ENCODE data around the gene TGIF1. TPM values are rescaled to one million over a fixed set of nuclear protein-coding genes. Genes with fewer than 3 reads are reported as not detected.
A peak's percentile ranks its signal among the peaks of the same experiment; 100 is the strongest.

The TGIF1 gene
- total RNA-seq, 1 experiment from 2014 or later: 103 TPM

DNA sequence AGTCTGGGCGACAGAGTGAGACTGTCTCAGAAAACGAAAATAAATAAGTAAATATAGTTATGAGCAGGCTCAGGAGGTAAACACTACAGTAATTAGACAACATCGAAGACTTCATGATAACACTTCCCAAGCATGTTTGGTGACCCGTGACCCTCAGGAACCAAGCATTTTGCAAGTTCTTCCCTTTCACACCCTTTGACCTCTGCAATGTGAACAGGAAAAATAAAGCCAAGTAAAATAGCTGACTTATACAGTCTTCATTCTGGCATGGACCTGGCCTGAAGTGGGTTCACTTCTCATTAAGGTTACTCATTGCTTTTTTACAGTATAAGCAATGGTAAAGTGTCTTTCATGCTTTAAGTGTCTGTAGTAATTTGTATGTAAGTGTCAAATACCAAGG is 15.3 kb upstream of the TGIF1 start:
- DNase-seq (ENCODE audit: low spot score): no peak

DNA sequence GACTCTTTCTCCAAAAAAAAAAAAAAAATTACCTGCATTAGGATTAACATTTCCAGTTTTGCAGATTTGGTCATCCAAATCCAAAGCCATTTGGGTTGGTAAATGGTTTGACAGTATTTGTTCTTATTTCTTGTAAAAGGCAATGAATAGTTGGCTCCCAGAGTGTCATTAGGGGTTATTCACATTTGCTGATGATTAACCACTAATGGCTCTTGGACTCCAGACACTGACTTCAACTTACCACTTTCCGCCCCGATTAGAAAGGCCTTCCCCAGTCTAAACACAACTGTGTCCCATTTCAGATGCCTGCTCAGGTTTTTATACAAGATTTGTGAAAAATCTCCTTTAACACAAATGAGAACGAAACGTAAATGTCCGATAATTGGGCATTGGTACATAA is 9.6 kb upstream of the TGIF1 start:
- DNase-seq (ENCODE audit: low spot score): no peak

DNA sequence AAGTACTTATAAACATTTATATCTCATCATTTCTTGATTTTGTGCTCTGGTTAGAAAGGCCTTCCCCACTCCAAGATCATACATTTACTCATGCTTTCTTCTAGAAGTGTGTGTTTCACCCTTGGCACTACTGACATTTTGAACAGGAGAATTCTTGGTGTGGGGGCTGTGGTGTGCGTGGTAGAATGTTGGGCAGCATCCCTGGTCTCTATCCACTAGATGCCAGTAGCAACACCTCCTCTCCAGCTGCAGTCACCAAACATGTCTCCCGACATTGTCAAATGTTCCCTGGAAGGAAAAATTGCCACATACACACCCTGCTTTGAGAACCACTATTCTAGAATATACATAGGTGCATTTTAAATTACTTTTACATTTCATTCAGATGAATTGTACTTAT is 8.7 kb upstream of the TGIF1 start:
- peak; percentile 35 for DNase-seq (ENCODE audit: low spot score)

DNA sequence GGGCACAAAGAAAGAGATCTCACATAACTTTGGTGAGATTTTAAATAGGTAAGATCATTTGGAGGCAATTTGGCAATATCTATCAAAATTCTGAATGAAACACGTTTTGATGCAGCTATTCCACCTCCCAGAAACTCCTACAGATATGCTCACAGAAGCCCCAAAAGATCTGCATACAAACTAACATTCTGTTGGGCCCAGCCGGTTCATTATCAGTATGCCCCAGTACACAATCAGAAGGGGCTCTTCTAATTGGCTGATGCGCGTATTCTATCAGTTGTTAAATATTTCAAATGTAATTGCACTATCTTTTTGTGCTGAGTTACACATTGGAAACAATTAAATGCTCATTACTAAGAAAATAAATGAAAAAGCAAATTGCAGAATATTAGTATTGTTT is 7.1 kb upstream of the TGIF1 start:
- DNase-seq (ENCODE audit: low spot score): no peak

DNA sequence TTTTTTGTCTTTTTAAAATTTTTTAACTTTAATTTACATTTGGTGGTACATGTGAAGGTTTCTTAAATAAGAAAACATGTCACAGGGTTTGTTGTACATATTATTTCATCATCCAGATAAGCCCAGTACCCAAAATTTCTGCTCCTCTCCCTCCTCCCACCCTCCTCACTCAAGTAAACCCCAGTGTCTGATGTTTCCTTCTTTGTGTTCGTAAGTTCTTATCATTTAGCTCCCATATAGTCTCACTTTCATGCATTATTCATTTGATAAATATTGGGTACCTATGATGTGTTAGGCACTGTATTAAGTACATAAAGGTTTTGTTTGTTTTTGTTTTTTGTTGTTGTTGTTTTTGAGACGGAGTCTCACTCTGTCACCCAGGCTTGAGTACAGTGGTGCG is 5.7 kb upstream of the TGIF1 start:
- DNase-seq (ENCODE audit: low spot score): no peak

DNA sequence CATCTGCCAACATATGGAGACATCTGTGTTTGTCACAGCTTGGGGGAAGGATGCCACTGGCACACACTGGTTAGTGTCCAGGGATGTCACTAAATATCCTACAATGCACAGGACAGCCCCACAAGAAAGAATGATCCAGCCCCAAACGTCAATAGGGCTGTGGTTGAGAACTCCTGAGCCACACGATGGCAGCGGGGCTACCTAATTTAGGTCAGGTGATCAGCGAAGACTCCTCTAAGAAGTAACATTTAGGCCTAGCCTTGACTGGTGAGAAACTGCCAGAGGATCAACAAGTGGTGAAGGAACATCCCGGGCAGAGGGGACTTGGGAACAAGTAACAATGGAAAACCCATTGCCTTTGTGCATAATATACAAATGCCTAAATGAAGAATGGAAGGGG is 5.0 kb upstream of the TGIF1 start:
- DNase-seq (ENCODE audit: low spot score): no peak

DNA sequence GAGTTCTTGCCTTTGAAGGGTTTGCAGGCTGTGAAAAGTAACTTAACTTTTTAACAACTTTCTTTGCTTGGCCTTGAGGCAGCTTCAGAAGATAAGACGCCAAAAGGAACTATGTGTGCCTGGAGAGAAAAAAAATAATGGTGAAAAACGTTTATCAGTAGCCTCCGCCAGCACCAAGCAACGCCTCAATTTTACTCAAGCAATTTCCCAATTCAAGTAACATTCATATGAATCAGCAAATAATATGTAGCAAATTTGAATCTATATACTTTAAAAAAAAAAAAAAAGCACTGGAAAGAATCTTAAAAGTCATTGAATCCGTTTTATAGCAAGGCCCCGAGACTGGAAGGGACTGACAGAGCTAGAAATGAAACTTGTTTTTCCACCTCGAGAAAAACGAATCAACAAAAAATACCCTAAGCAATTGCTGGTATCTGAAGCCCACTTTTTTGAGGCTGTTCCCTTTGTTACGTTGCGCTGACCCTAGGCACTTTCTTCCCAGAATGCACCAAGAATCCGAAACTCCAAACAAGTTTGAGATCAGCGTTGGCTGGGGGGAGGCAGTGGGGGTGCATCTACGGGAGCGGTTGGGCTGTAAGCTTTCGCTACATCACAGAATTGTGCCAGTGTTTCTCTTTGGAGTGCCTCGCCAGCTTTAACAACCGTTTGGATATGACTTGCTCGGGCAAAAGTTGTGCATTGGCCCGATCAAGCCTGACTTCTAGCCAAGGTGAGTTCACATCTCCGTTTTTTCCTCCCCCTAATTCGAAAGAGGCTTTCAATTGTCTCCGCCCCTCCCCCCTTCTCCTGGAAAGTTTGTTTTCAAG is 2.7 kb upstream of the TGIF1 start:
- no peak for DNase-seq (ENCODE audit: low spot score)

DNA sequence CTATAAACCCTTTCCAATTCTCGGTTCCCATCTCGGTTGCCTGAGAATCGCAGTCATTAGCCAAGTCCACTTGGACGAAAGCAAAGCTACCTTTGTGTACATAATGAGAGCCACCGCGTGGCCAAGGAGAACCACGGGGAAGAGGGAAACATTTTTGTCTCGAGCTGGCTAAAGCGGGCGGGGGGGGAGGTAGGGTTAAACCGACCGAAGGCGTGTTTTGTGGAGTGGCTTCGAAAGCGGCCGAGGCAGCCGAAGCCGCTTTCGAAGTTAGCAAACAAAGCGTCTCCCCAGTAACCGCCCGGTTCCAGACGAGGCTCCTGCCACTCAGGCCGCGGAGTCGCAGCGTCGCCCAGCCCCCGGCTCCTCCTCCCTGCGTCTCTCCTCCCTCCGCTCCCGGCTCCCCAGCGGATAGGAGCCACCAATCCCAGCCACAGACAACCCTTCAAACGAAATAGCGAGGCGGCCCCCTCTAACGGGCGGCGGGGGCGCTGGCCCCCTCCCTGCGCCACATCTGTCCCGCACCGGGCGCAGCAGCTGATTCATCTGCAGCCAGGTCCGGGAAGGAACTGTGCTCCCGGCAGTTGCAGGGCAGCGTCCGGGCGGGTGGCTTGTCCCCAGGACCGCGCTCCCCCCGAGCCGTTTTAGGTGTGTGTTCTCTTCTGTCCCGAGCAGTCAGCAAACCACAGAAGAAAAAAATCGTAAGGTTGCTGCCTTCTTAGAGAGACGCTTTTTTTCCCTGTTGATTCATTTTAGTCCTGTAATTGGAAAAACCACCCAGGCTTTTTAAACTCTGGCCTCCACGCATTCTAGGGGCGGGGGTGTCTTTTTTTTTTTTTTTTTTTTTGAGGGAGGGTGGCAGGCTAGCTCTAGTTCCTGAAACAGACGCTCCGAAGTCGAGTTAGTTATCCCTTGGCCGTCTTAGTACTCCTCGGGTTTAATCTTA is 1.8 kb upstream of the TGIF1 start:
- peak; percentile 94 for DNase-seq (ENCODE audit: low spot score)

DNA sequence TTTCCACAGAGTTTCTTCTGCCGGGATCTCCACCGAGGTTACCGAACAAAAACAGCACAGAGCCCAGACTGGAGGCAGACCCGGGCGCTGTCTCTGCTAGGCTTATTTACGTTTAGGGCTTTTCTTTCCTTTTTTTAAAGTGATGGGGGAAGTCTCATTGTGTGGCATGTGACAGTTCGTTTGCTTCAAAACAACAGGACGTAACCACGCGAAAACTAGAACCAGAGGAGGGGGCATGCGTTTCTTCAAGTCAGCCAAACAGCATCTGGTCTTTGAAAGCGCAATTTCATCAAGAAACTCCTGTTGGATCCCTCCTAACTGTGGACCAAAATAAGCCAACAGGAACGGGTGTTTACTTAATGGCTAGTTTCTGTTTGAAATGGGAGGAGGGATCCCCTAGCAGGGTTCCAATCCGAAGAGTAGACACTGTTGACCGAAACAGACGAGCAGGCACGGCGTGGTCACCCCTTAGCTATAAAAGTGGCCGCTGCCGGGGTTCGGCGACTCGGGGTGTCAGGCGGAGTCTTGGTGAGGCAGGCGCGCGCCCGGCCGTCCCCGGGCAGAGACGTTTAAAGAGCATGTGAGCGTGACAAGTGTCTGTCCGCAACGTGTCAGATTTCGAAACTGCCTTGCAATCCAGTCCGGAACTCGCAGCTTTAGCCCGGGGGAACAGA is 997 bp upstream of the TGIF1 start:
- no peak for DNase-seq (ENCODE audit: low spot score)

DNA sequence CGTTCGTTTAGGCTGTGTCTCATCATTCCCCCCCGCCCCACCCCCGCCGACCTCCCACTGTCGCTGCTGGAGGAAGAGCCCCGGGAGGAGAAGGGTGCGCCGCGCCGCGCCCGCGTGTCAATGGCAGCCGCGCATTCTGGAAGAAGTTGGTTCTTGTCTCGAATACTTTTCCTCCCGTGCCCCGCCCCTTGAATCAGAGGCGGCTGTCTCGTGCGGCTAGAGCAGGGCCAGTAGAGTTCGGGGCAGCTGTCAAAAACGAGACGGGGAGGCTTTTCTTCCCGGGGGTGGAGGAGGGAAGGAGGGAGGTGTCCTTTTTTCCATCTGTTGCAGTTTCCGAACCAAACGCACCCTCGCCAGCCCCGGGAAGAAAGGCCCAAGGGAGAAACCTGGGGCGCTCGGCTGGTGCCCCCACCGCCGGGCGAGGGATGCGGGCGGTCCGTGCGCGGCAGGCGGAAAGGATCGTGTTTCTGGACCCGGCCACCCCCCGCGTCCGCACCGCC is 410 bp upstream of the TGIF1 start:
- peak; percentile 68 for DNase-seq (ENCODE audit: low spot score)

DNA sequence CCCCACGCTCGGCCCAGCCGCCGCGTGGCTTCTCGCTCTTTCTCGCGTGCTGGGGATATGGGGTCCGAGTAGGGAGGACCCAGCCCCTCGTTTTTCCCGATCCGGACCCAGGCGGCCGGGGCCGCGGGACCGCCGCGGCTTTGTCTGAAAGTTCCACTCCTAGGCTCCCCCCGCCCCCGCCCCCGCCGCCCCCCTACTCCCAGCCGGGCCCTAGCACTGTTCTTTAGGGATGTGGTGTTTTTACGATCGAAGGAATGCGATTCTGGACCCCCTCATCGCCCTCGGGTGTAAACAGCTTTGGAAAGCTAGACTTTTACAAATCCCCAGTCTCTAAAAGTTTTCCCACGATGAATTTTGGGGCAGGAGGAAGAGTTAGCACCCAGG is 819 bp downstream of the TGIF1 start:
- no peak for DNase-seq (ENCODE audit: low spot score)

DNA sequence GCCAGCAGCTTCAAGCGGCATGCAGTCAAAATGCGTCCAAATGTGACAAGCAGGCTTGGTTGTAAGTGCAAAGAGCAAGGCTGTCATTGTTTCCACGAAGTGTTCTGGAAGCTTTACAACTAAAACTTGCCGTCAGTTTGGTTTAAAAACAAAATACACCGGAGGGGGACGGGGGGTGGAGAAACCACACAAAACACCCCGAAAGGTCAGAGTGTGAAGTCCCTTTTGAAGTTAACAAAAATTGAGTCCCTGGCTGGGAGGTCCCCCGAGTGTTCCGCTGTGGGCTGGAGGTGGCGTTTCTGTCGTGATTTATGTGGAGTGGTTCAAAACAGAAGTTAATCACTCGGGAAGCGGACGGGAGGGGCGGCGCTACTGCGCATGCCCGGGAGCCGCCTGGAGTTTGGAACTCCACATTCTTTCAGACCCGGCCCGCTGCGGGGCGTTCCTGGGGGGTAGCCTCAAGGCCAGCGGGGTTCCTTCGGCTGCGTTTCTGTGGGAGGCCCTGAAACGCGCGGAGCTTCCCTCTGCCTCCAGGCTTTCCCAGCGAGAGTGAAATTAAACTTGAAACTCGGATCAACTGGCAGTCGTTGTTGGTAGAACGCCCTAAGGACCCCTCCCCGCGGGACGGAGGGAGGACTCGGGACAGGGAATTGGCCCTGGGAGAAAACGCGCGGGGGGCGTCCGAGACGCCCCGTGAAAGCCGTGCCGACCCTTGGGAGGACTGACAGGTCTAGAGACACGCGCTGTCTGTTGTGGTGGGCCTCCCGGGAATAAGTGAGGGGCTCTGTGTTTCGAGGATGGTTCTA is 1.4 kb downstream of the TGIF1 start:
- peak; percentile 89 for DNase-seq (ENCODE audit: low spot score)

DNA sequence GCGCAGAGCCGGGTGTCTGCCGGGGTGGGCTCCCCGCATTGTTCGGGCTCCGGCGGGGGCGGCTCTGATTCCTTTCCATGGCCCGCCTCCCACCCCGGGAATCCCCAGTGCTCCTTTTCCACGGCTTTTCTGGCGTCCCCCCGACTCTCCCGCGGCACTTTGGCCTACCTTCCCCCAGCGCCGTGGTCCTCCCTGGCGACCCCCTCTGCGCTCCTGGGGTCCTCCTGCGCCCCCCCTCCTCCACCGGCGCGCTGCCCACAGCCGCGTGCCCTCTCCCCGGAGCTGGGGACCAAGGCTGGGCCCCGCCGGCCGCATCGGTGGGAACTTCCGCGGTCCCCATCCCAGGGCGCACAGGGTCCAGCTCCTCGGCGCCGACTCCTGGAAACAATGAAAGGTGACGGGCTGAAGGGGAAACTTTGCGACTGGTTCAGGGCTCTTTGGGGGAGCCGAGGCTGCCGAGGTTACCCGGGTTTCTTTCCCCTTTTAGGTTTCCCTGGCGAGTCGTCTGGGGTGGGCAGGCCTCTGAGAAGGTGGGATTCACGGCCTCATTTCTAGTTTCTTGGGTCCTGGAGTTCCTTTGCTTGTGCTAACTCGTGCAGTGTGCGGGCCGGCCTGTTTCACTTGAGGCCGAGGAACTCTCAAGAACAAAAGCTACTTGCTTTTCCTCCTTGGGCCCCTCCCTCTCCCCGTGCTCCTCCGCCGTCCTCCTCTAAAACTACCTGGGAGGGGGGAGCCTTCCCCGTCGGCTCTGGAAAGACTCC is 2.2 kb downstream of the TGIF1 start:
- DNase-seq (ENCODE audit: low spot score): peak; percentile 57

DNA sequence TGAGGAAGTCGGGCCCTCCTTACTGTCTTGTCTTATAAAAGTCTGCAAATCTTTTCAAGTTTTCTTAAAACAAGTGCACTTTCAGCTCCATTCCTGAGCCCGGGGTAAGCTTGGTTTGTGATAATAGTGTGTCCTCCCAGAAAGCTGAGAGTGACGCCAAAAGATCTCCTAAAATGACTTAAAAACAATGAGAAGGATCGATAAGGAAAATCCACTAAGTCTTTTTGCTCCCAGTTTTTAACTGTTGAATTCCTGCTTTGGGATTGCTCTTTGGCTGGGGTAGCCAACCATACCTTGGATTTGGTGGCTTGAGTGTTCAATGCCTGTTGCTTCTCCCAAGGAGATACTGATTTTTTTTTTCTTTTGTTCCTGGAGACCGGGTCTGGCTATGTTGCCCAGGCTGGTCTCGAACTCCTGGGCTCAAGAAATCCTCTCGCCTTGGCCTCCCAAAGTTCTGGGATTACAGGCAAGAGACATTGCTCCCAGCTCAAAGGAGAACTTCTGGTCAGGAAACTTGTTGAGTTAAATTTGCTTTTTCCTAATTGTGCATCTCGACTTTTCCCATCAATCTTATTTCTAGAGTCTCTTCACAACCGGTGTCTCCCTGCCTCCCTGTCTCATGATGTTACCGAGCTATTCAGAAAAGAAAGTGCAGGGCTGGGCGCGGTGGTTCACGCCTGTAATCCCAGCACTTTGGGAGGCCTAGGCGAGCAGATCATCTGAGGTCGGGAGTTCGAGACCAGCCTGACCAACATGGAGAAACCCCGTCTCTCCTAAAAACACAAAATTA is 3.0 kb downstream of the TGIF1 start:
- DNase-seq (ENCODE audit: low spot score): no peak

DNA sequence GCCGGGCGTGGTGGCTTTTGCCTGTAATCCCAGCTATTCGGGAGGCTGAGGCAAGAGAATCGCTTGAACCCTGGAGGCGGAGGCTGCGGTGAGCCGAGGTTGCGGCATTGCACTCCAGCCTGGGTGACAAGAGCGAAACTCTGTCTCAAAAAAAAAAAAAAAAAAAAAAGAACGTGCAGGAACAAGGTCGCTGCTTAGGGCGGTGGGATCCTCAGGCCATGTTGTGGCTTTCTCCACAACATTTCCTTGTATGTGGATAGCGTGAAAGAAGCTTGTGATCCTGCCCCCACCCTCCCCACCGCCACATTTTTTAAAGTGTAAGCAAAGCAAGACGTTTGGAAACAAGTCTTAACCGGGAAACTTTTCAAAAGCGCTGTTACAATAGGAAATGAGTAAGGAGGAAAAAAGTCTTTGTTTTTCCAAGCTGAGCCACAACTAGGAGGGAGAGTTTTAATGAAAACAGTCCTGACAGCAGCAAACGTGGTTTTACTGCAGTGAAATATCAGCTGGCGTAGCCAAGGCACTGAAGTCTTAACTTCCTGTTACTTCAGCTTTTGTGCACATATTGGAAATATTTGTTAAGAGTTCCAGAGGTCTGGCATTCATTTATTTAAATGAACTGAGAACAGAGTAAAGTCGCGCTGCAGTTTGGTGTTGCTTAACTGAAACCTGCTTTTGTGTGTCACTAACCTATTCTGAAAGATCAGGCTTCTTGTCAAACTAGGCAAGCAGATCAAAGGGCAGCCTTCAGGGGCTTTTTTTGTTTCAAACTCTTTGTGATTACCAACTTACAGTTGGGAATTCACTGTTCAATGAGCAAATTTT is 3.8 kb downstream of the TGIF1 start:
- peak; percentile 78 for DNase-seq (ENCODE audit: low spot score)

DNA sequence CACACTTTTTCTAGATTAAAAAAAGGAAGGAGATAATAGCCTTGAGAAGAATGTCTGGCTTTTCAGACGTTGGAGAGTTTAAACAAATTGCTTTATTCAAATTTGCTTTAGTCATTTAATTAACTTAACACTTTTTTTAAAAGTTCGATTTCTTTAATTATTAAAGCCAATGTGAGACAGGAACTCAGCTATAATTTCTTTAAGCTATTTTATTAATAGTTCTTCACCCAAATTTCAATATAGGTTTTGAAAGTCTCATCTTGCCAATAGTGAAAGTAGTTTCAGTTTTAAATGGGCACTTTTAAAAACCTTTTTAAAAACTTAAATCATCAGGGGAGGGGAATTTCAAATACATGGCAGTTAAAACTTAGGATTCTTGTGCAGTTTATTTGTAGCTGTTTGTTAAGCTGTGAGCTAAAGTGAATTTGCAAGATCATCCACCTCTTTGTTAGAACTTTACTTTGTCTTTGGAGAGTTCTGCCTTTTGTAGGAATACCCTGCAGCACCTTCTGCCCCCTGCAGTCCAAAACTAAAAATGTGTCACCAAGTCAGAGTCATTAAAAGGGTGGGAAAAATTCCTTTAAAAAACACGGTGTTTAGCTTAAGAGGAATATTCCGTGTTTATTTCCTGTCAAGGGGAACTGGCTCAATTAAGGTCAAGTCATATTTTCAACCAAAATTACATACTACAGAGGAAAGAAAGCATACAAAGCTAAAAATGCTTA is 4.6 kb downstream of the TGIF1 start:
- DNase-seq (ENCODE audit: low spot score): peak; percentile 74

DNA sequence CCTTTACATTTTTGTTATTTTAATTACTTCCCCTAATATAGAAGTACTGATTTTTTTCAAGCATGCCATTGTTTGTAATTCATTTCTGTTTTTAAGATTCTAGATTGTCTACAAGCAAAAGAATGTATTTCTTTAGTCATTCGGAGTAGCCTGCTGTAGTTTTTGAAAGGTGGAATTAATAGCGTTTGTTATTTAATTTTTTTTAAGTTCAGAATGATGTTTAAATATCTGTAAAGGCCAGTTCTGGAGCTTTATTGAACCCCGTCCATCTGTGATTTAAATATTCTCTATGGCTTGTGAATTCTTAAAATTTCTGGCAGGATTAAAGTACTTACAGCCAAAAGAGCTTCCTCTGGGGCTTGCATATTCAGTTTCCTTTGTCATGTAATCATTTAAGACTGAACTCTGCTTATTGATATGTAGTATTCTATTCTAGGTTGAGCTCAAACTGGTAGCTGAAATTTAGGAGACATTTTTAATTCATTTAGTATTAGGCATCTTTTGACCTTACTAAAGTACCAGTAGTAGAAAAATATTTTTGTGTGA is 5.2 kb downstream of the TGIF1 start:
- DNase-seq (ENCODE audit: low spot score): no peak
